LNCAP (cell line): Measurements from ENCODE around the gene B9D1.
A peak's percentile ranks its signal among the peaks of the same experiment; 100 is the strongest.

Experiments
- CTCF ChIP-seq: fragments of 450-650 bp; IDR thresholded peaks from 2 replicates; pipeline ENCODE4 v1.5.1; 2017; ENCODE audit warnings: mild to moderate bottlenecking

The B9D1 gene

GRCh38 chr17:19341641-19342610 lies 20.6 kb downstream of the B9D1 start:
- TF ChIP-seq CTCF, result no peak

DNA sequence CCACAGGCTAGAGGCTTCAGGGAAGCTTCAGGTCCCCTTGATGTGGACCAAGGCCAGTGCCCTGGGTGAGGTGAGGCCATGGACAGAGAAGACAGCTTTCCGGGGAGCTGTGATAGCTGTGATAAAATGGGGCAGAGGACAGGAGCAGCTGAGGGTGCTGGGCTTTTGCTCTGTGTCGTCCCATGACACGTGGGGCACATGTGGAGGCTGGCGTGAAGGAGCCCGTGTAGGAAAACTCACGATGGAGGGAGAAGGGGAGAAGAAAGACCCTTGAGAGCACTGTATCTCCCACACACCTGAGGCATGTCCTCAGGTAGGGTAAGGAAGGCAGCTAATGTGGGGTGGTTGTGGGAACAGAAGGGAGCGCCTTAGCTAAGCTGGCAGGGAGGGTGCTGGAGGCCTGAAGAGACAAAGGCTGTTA lies 21.3 kb downstream of the B9D1 start:
- no peak for TF ChIP-seq CTCF

DNA sequence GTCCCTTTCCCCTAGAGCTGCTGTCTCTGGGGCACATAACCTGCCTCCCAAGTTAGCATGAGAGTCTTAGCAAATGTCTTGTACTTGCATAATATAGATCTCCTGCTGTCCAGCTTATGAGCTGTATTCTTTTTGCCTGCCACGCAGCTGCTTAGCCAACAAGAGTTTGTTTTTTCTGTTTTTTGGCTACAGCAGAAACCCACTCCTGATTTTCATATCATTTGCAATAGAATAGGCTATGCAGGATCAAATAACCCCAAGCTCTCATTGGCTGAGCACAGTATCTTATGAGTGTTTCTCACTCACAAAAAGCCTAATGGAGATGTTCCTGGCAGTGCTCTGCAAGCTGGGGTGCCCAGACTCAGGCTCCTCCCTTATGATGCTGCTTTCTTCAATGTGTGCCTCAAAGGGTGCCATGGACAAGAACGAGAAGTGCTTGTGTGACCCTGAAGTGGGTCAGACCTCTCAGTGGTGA lies 23.1 kb downstream of the B9D1 start:
- no peak for TF ChIP-seq CTCF

GRCh38 chr17:19338031-19338990 lies 24.2 kb downstream of the B9D1 start:
- TF ChIP-seq CTCF, result peak; percentile 83

GRCh38 chr17:19337712-19338023 lies 24.9 kb downstream of the B9D1 start:
- TF ChIP-seq CTCF, result no peak

DNA sequence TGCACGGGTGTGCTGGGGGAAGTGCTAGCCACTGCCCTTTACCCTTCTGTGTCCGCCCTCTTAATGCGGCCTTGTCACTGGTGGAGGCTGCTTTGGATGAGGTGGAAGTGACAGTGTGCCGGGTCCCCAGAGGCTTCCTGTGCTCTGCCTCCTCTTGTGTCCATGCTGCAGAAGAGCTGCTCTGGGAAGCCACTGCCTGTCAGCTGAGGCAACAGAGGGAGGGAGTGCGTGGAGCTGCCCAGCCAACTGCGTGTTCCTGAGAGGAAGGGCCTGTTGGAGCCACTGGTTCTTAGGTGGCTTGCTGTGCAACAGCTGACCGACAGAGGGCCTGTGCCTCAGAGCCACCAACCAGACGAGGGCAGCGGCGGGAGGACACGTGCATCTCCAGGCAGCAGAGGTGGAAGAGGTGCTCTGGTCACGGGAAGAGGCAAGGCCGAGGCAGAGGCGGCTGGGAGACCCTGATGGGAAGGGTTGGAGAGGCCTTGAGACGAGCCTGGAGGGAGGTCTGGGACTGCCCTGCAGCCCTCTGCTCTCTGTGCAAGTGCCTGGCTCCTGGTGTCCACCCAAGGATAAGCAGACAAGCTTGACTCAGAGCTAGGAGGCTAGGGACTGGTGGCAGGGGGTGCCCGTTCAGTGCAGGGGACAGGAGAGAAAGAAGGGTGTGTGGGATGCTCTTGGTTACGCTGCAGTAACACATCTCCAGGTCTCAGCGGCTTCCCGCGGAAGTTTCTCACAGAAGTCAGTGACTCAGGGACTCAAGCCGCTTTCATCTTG lies 25.4 kb downstream of the B9D1 start:
- TF ChIP-seq CTCF, result no peak
